Neural cell (in vitro differentiated cells): ENCODE results near the gene APIP. TPM values are rescaled to one million over a fixed set of nuclear protein-coding genes. Genes with fewer than 3 reads are reported as not detected.

Experiments used
- H2AFZ ChIP-seq: fragments of 200-600, 300-800 bp; sonication (generic), shearing (Covaris generic); 2 replicates; pipeline ENCODE4 v1.6.0; 2014; ENCODE audit warnings: low read depth, mild to moderate bottlenecking, antibody characterized with exemption, low read length, moderate library complexity
- H3F3A ChIP-seq: fragments of 200-600 bp; shearing (Covaris generic); 2 replicates; pipeline ENCODE4 v1.6.1; 2016; ENCODE audit warnings: mild to moderate bottlenecking, moderate library complexity, mixed read lengths, antibody characterized with exemption, low read length; ENCODE audit not compliant: insufficient read depth, poor library complexity, severe bottlenecking
- H3K27ac ChIP-seq: fragments of 200-600, 300-800 bp; sonication (generic), shearing (Covaris generic); 2 replicates; pipeline ENCODE4 v1.5.1; 2014; ENCODE audit warnings: mild to moderate bottlenecking, low read length, moderate library complexity
- H3K27me3 ChIP-seq: fragments of 300-800, 200-600 bp; sonication (generic), shearing (Covaris generic); 2 replicates; pipeline ENCODE4 v1.6.0; 2014; ENCODE audit warnings: mild to moderate bottlenecking, low read depth, low read length, moderate library complexity; ENCODE audit not compliant: insufficient read depth
- H3K36me3 ChIP-seq: fragments of 300-800, 200-600 bp; sonication (generic), shearing (Covaris generic); 2 replicates; pipeline ENCODE4 v1.5.1; 2014; ENCODE audit warnings: mild to moderate bottlenecking, antibody characterized with exemption, low read length, moderate library complexity; ENCODE audit not compliant: insufficient read depth
- H3K4me2 ChIP-seq: fragments of 300-800, 200-600 bp; sonication (generic), shearing (Covaris generic); 2 replicates; pipeline ENCODE4 v1.6.0; 2014; ENCODE audit warnings: mild to moderate bottlenecking, low read length
- H3K4me3 ChIP-seq: fragments of 300-800, 200-600 bp; sonication (generic), shearing (Covaris generic); 2 replicates; pipeline ENCODE4 v1.5.1; 2014; ENCODE audit warnings: mild to moderate bottlenecking, low read length, moderate library complexity
- H3K79me2 ChIP-seq: fragments of 200-600 bp; shearing (Covaris generic); replicated peaks from 2 replicates; pipeline ENCODE4 v1.6.0; 2014; ENCODE audit warnings: mild to moderate bottlenecking, low read length, moderate library complexity; ENCODE audit not compliant: insufficient read depth
- H3K9ac ChIP-seq: fragments of 300-800, 200-600 bp; sonication (generic), shearing (Covaris generic); 2 replicates; pipeline ENCODE4 v1.6.1; 2016; ENCODE audit warnings: mild to moderate bottlenecking, low read length, mixed read lengths
- H3K9me2 ChIP-seq: fragments of 200-600 bp; shearing (Covaris generic); 2 replicates; pipeline ENCODE4 v1.6.1; 2016; ENCODE audit warnings: mild to moderate bottlenecking, low read length, mixed read lengths; ENCODE audit not compliant: insufficient read depth
- H3K9me3 ChIP-seq: fragments of 200-600, 300-800 bp; sonication (generic), shearing (Covaris generic); 2 replicates; pipeline ENCODE4 v1.6.1; 2016; ENCODE audit warnings: mild to moderate bottlenecking, mixed run types, low read length, moderate library complexity, mixed read lengths
- H4K20me1 ChIP-seq: fragments of 200-600 bp; shearing (Covaris generic); 2 replicates; pipeline ENCODE4 v1.6.1; 2016; ENCODE audit warnings: mild to moderate bottlenecking, mixed run types; ENCODE audit not compliant: insufficient read depth
- EP300 ChIP-seq: fragments of 450-650 bp; conservative IDR thresholded peaks from 2 replicates; pipeline ENCODE4 v1.6.1; 2014; ENCODE audit warnings: antibody characterized with exemption, mild to moderate bottlenecking, moderate library complexity; ENCODE audit not compliant: poor library complexity, severe bottlenecking
- EZH2 ChIP-seq: fragments of 200-600, 300-800 bp; shearing (Covaris generic), sonication (generic); IDR thresholded peaks from 2 replicates; pipeline ENCODE4 v1.6.1; 2014; ENCODE audit warnings: antibody characterized with exemption, low read length, borderline replicate concordance, mild to moderate bottlenecking; ENCODE audit not compliant: insufficient read depth, poor library complexity, severe bottlenecking
- MXI1 ChIP-seq: fragments of 450-650 bp; conservative IDR thresholded peaks from 2 replicates; pipeline ENCODE4 v1.6.1; 2014; ENCODE audit warnings: antibody characterized with exemption, mild to moderate bottlenecking; ENCODE audit not compliant: poor library complexity, severe bottlenecking
- POLR2AphosphoS5 ChIP-seq: IDR thresholded peaks from 2 replicates; pipeline ENCODE4 v1.6.1; 2012
- RAD21 ChIP-seq: fragments of 450-650 bp; conservative IDR thresholded peaks from 2 replicates; pipeline ENCODE4 v1.6.1; 2014; ENCODE audit warnings: antibody characterized with exemption, mild to moderate bottlenecking, moderate library complexity
- SMC3 ChIP-seq: fragments of 450-650 bp; conservative IDR thresholded peaks from 2 replicates; pipeline ENCODE4 v1.6.1; 2014; ENCODE audit warnings: antibody characterized with exemption, mild to moderate bottlenecking, moderate library complexity; ENCODE audit not compliant: poor library complexity
- TAF1 ChIP-seq: IDR thresholded peaks from 2 replicates; pipeline ENCODE4 v1.6.1; 2012; ENCODE audit warnings: low read depth
- polyA plus RNA-seq: library from polyadenylated mRNA; depleted of rRNA; stranded (reverse); fragments of >200 nt; gene quantifications from 2 replicates; pipeline ENCODE4 v1.2.3, GENCODE V29; 2014
- TF ChIP-seq, protein P1 (sequence below): IDR thresholded peaks from 2 replicates; pipeline ENCODE4 v1.6.1; 2012; ENCODE audit warnings: borderline replicate concordance
- TF ChIP-seq, protein P2 (sequence below): fragments of 450-650 bp; IDR thresholded peaks from 2 replicates; pipeline ENCODE4 v1.5.1; 2014; ENCODE audit warnings: antibody characterized with exemption, mild to moderate bottlenecking, moderate library complexity; ENCODE audit not compliant: poor library complexity, severe bottlenecking

APIP gene
- polyA plus RNA-seq, 1 donor from 2014 or later: 45.9 TPM

GRCh38 chr11:34929794-34930763 is 13.9 kb upstream of the APIP start:
- Histone ChIP-seq H2AFZ (no peak overlapping the region), H3K79me2 (peaks cover 32% of the 10 kb centered on the region), H3K9me2 (no peaks in the 10 kb centered on the region), H3K9me3 (no peaks in the 10 kb centered on the region), H3K27ac (no peak overlapping the region), H3K4me3 (no peak overlapping the region), H3K36me3 (peaks cover 7% of the 10 kb centered on the region), H3F3A (no peaks in the 10 kb centered on the region), H3K27me3 (no peaks in the 10 kb centered on the region), H4K20me1 (no peaks in the 10 kb centered on the region), H3K4me2 (no peak overlapping the region), H3K9ac (no peak overlapping the region)
- no peak for TF ChIP-seq EP300
- TF ChIP-seq, protein P1, sequence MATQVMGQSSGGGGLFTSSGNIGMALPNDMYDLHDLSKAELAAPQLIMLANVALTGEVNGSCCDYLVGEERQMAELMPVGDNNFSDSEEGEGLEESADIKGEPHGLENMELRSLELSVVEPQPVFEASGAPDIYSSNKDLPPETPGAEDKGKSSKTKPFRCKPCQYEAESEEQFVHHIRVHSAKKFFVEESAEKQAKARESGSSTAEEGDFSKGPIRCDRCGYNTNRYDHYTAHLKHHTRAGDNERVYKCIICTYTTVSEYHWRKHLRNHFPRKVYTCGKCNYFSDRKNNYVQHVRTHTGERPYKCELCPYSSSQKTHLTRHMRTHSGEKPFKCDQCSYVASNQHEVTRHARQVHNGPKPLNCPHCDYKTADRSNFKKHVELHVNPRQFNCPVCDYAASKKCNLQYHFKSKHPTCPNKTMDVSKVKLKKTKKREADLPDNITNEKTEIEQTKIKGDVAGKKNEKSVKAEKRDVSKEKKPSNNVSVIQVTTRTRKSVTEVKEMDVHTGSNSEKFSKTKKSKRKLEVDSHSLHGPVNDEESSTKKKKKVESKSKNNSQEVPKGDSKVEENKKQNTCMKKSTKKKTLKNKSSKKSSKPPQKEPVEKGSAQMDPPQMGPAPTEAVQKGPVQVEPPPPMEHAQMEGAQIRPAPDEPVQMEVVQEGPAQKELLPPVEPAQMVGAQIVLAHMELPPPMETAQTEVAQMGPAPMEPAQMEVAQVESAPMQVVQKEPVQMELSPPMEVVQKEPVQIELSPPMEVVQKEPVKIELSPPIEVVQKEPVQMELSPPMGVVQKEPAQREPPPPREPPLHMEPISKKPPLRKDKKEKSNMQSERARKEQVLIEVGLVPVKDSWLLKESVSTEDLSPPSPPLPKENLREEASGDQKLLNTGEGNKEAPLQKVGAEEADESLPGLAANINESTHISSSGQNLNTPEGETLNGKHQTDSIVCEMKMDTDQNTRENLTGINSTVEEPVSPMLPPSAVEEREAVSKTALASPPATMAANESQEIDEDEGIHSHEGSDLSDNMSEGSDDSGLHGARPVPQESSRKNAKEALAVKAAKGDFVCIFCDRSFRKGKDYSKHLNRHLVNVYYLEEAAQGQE: no peak
- TF ChIP-seq TAF1: no peak
- TF ChIP-seq RAD21: no peak
- TF ChIP-seq, protein P2, sequence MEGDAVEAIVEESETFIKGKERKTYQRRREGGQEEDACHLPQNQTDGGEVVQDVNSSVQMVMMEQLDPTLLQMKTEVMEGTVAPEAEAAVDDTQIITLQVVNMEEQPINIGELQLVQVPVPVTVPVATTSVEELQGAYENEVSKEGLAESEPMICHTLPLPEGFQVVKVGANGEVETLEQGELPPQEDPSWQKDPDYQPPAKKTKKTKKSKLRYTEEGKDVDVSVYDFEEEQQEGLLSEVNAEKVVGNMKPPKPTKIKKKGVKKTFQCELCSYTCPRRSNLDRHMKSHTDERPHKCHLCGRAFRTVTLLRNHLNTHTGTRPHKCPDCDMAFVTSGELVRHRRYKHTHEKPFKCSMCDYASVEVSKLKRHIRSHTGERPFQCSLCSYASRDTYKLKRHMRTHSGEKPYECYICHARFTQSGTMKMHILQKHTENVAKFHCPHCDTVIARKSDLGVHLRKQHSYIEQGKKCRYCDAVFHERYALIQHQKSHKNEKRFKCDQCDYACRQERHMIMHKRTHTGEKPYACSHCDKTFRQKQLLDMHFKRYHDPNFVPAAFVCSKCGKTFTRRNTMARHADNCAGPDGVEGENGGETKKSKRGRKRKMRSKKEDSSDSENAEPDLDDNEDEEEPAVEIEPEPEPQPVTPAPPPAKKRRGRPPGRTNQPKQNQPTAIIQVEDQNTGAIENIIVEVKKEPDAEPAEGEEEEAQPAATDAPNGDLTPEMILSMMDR: no peak
- TF ChIP-seq SMC3: no peak
- no peak for TF ChIP-seq MXI1
- no peak for TF ChIP-seq POLR2AphosphoS5
- no peak for TF ChIP-seq EZH2

DNA sequence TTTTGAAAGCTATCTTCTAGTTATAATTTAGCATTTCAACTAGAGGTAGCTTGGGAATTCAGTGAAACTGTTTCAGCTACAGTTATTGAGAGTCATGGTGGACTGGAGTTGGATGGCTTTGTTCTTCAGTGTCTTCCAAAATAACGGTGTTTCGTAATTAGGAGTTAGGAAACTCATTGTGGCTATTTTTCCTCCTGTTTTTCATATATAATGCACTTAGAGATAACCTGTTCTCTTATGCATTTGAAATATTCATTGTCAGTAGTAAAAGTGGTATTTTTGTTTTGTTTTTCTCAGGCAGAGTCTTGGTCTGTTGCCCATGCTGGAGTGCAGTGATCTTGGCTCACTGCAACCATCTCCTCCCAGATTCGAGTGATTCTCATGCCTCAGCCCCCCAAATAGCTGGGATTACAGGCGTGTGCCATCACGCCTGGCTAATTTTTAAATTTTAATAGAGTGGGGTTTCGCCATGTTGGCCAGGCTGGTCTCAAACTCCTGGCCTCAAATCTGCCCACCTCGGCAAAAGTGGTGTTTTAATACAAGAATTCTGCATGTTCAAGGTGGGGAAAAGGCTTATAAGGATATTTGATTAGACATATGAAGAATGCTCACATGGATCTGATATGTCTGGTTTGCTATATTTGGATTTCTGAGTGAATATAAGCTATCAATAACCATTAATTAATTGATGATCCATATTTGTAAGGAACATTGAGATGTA is 12.9 kb upstream of the APIP start:
- Histone ChIP-seq H3K4me2 (no peak overlapping the region), H3K4me3 (no peak overlapping the region), H3K36me3 (peaks cover 7% of the 10 kb centered on the region), H3K79me2 (peaks cover 32% of the 10 kb centered on the region), H4K20me1 (no peaks in the 10 kb centered on the region), H3K9me3 (no peaks in the 10 kb centered on the region), H3K27ac (no peak overlapping the region), H3K27me3 (no peaks in the 10 kb centered on the region), H3F3A (no peaks in the 10 kb centered on the region), H2AFZ (no peak overlapping the region), H3K9me2 (no peaks in the 10 kb centered on the region), H3K9ac (no peak overlapping the region)
- TF ChIP-seq, protein P1: no peak
- TF ChIP-seq MXI1: no peak
- no peak for TF ChIP-seq EZH2
- TF ChIP-seq RAD21: no peak
- TF ChIP-seq, protein P2: no peak
- TF ChIP-seq TAF1: no peak
- TF ChIP-seq SMC3: no peak
- TF ChIP-seq POLR2AphosphoS5: no peak
- no peak for TF ChIP-seq EP300
